Measurements from ENCODE around the gene FOXB2. TPM values are rescaled to one million over a fixed set of nuclear protein-coding genes. Genes with fewer than 3 reads are reported as not detected.

Gene FOXB2
- total and polyA plus RNA-seq, 2 of the 13 experiments (the other 11 are each of a cell fraction or from before 2014, with no cell fraction given) = not detected

DNA sequence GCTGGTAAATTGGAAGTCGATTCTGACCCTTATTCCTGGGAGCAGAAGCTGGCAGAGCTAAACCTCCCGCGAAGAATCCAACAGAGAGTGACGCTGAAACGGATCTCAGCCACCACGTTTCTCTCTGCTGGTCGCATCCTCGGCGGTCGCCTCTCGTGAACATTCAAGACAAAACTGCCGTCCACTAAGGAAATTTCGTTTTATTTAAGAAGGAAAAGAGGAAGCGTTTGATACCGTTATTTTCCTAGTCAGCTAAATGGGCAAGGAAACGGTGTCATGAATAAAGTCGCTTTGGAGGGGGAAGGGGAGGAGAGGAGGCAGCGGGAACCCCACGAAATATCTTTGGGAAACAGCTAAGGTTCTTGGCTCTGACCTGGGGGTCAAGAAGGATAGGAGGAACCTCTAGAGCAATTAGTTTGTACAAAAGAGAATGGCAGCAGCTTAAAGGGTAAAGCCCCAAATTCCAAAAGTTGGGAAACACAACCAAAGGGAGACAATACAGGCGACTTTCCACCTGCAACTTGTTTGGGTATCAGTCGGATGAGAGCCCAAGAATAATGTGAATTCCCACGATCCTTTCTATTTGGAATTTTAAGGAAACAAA lies 1.9 kb downstream of the FOXB2 start:
- Histone ChIP-seq H3K4me3 (replicated peaks in 1 of 3; ENCODE audit: insufficient read depth in 1 of 3, low read depth in 2 of 3, low read length in 3 of 3) (no peak overlapping the region), H3K27ac (ENCODE audit: extremely low read length, insufficient read depth, low read length) (no peak overlapping the region), H3K36me3 (replicated peaks in 1 of 2; ENCODE audit: control insufficient read depth in 1 of 2, insufficient read depth in 2 of 2, low read length in 2 of 2) (no peaks in the 10 kb centered on the region), H3K9ac (ENCODE audit: insufficient read depth, low read depth, low read length) (no peak overlapping the region), H4K20me1 (ENCODE audit: insufficient read depth, low read length) (no peaks in the 10 kb centered on the region), H3K4me2 (ENCODE audit: low read depth, low read length) (no peak overlapping the region), H3K79me2 (ENCODE audit: insufficient read depth, low read length) (no peaks in the 10 kb centered on the region), H3K9me3 (ENCODE audit: low read length) (no peaks in the 10 kb centered on the region), H2AFZ (ENCODE audit: low read length) (peak overlapping the region; percentile 5), H3K4me1 (ENCODE audit: insufficient read depth, low read length) (no peaks in the 10 kb centered on the region), H3K27me3 (ENCODE audit: control insufficient read depth in 1 of 2, insufficient read depth in 2 of 2, low read length in 2 of 2) (peaks cover 5 to 75% of the 10 kb centered on the region in 2 experiments)
- intact Hi-C loops (cut with micrococcal nuclease; ENCODE audit: unreplicated experiment) (no loop called here), in situ Hi-C loops (cut with HindIII; ENCODE audit: extremely low pct_ligation_motif_present, low pct_unique_long_range_greater_than_20kb) (no loop called here)
- FAIRE-seq = no peak
- 43% methylated on average over 22 of the region's 22 CpGs for WGBS (ENCODE audit: low lambda C conversion rate)
- CTCF ChIA-PET (ENCODE audit: low intra/inter-chr PET ratio, low total read pairs) = no interaction called here
- no peak for DNase-seq (ENCODE audit: low spot score)
- POLR2A ChIA-PET = no interaction called here
- TF ChIP-seq SRF (IDR thresholded peaks at IDR 0.05; ENCODE audit: low read depth, low read length) = no peak
- TF ChIP-seq ZNF790 (CRISPR knock-in tag; IDR thresholded peaks at IDR 0.05; ENCODE audit: borderline replicate concordance) = no peak
- TF ChIP-seq MAFK (conservative IDR thresholded peaks at IDR 0.05 in 1 of 2, IDR thresholded peaks at IDR 0.05 in 1 of 2; ENCODE audit: low read length in 2 of 2) = 0 out of 4 replicates have a peak, but pooled peaks of 1 of the 2 experiments have one; percentile 9
- no TSS peak for BruUV-seq (replicated peaks)
- no peak for ATAC-seq

DNA sequence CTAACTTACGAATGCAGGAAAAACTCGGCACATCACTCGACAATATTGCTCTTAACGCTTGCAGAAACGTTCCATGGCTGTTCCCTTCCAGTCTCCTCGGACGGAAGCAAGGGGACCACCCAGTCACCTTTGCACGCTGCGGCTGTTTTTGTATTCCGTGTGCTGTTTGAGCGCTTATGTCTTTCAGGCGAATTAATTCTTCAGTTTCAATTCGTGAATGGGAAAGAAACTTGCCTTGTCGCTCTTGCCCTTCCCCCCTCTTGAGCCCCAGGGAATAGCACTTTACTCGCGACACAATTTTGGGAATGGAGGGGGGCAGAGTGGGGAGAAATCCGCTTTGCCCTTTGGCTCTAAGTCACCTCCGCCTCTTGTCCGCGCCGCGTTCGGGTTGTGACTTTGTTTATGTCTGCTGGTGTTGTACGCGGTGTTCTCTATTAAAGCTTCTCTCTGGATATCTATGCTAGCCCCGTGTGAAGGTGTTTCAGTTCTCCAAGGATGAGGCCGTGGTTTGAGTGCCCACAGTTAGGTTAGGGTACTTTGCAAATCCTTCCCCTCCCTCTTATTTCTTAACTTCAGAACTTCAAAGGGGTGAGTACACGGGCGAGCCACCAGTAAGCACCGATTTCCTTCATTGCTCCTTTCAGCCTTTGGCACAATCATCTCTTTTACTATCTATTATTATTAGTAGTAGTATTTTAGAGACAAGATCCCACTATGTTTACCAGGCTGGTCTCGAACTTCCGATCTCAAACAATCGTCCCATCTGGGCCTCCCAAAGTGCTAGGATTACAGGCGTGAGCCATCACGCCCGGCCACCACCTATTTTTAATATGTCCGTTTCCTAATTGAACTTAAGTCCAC lies 2.7 kb downstream of the FOXB2 start:
- ChIA-PET POLR2A (no interaction called here), CTCF (ENCODE audit: low intra/inter-chr PET ratio, low total read pairs) (no interaction called here)
- intact Hi-C loops (cut with micrococcal nuclease; ENCODE audit: unreplicated experiment) (no loop called here), in situ Hi-C loops (cut with HindIII; ENCODE audit: extremely low pct_ligation_motif_present, low pct_unique_long_range_greater_than_20kb) (no loop called here)
- Histone ChIP-seq H3K36me3 (replicated peaks in 1 of 2; ENCODE audit: control insufficient read depth in 1 of 2, insufficient read depth in 2 of 2, low read length in 2 of 2) (no peaks in the 10 kb centered on the region), H3K27me3 (ENCODE audit: control insufficient read depth in 1 of 2, insufficient read depth in 2 of 2, low read length in 2 of 2) (peaks cover 4 to 68% of the 10 kb centered on the region in 2 experiments), H2AFZ (ENCODE audit: low read length) (peak overlapping the region; percentile 5), H3K4me3 (replicated peaks in 1 of 3; ENCODE audit: insufficient read depth in 1 of 3, low read depth in 2 of 3, low read length in 3 of 3) (no peak overlapping the region), H3K9me3 (ENCODE audit: low read length) (no peaks in the 10 kb centered on the region), H3K79me2 (ENCODE audit: insufficient read depth, low read length) (no peaks in the 10 kb centered on the region), H3K9ac (ENCODE audit: insufficient read depth, low read depth, low read length) (no peak overlapping the region), H4K20me1 (ENCODE audit: insufficient read depth, low read length) (no peaks in the 10 kb centered on the region), H3K4me2 (ENCODE audit: low read depth, low read length) (no peak overlapping the region), H3K27ac (ENCODE audit: extremely low read length, insufficient read depth, low read length) (no peak overlapping the region), H3K4me1 (ENCODE audit: insufficient read depth, low read length) (no peaks in the 10 kb centered on the region)
- DNase-seq (ENCODE audit: low spot score) (no peak), ATAC-seq (no peak), FAIRE-seq (no peak)
- 44% methylated on average over 37 of the region's 37 CpGs for WGBS (ENCODE audit: low lambda C conversion rate)
- BruUV-seq (replicated peaks) = no TSS peak
- TF ChIP-seq THRA (CRISPR knock-in tag; IDR thresholded peaks at IDR 0.05; ENCODE audit: borderline replicate concordance) (no peak), ZNF180 (CRISPR knock-in tag; IDR thresholded peaks at IDR 0.05; ENCODE audit: borderline replicate concordance, low read depth) (no peak), CBX5 (CRISPR knock-in tag; IDR thresholded peaks at IDR 0.05; ENCODE audit: borderline replicate concordance) (no peak), ZGPAT (CRISPR knock-in tag; IDR thresholded peaks at IDR 0.05) (no peak), ZNF570 (CRISPR knock-in tag; IDR thresholded peaks at IDR 0.05; ENCODE audit: borderline replicate concordance) (no peak), GLI4 (CRISPR knock-in tag; IDR thresholded peaks at IDR 0.05; ENCODE audit: borderline replicate concordance) (no peak), GZF1 (CRISPR knock-in tag; IDR thresholded peaks at IDR 0.05) (no peak), ZNF17 (CRISPR knock-in tag; IDR thresholded peaks at IDR 0.05) (no peak), GATAD2A (CRISPR knock-in tag; IDR thresholded peaks at IDR 0.05) (no peak), SRSF1 (optimal IDR thresholded peaks at IDR 0.05; ENCODE audit: low read depth, low read length) (no peak)
- TF ChIP-seq, protein P1, sequence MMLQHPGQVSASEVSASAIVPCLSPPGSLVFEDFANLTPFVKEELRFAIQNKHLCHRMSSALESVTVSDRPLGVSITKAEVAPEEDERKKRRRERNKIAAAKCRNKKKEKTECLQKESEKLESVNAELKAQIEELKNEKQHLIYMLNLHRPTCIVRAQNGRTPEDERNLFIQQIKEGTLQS (CRISPR knock-in tag; IDR thresholded peaks at IDR 0.05) = no peak
